Stomach (tissue), 9 donors: Measurements from ENCODE around the gene RBM10. TPM values are rescaled to one million over a fixed set of nuclear protein-coding genes. Genes with fewer than 3 reads are reported as not detected.

Experiments used
- DNase-seq, 2 donors: peaks; one replicate each; pipeline versions ENCODE4 v3.0.0 to v3.0.0-alpha.2; 2013 to 2019
- H3K27ac ChIP-seq, 5 donors: fragments of 200-600 bp in 4 of 5; sonication (generic) in 4 of 5; one replicate each; pipeline ENCODE4 v1.5.1; 2013 to 2019; ENCODE audit warnings: mild to moderate bottlenecking in 1 of 5, moderate library complexity in 1 of 5
- H3K27me3 ChIP-seq, 3 donors: fragments of 200-600 bp; sonication (generic); one replicate each; pipeline ENCODE4 v1.5.1; 2017 to 2019; ENCODE audit warnings: mixed run types in 1 of 3
- H3K36me3 ChIP-seq, 4 donors: fragments of 200-600 bp; sonication (generic); 1 replicate in 3 of 4; 2 replicates in 1 of 4; pipeline ENCODE4 v1.5.1; 2016 to 2019
- H3K4me1 ChIP-seq, 4 donors: fragments of 200-600 bp; sonication (generic); one replicate each; pipeline ENCODE4 v1.5.1; 2016 to 2019
- H3K4me3 ChIP-seq, 4 donors: fragments of 200-600 bp; sonication (generic) in 3 of 4; one replicate each; pipeline ENCODE4 v1.5.1; 2016 to 2019; ENCODE audit warnings: mild to moderate bottlenecking in 1 of 4
- H3K9me3 ChIP-seq, 4 donors: fragments of 200-600 bp; sonication (generic); one replicate each; pipeline ENCODE4 v1.5.1; 2016 to 2019
- EP300 ChIP-seq: sonication (generic); formaldehyde crosslinking; IDR thresholded peaks from one replicate; pipeline ENCODE4 v1.6.1; 2017; ENCODE audit warnings: antibody characterized with exemption
- POLR2A ChIP-seq, 4 donors: fragments of 450-650 bp; IDR thresholded peaks; one replicate each; pipeline ENCODE4 v1.6.1; 2016; ENCODE audit warnings: antibody characterized with exemption in 4 of 4, control low read depth in 2 of 4, mild to moderate bottlenecking in 1 of 4, moderate library complexity in 1 of 4
- POLR2AphosphoS5 ChIP-seq, 3 donors: sonication (generic); formaldehyde crosslinking; IDR thresholded peaks; one replicate each; pipeline ENCODE4 v1.6.1; 2016; ENCODE audit warnings: antibody characterized with exemption in 3 of 3
- WGBS, 5 donors: extraction: QIAGEN DNeasy Blood & Tissue Kit in 3 of 5; methylation state at CpG; one replicate each; pipeline versions ENCODE4 v1.1.5 to v1.1.7; 2013 to 2018; 5-methylcytosine and 5-hydroxymethylcytosine counted together
- intact Hi-C: fragments of 100-400 bp; cut with DNase I; formaldehyde crosslinking; loops from one replicate; pipeline ENCODE4 v1.15.1; 2023; ENCODE audit warnings: low total_unique reads
- polyA plus RNA-seq, 3 donors: library from polyadenylated mRNA; stranded (reverse); fragments of 200-250 nt; gene quantifications; one replicate each; pipeline ENCODE4 v1.2.3, GENCODE V29; 2013
- total RNA-seq, 5 donors: library from RNA; depleted of rRNA; stranded (reverse); fragments of >200 nt; gene quantifications; one replicate each; pipeline versions ENCODE4 v1.1.0 to v1.2.3, GENCODE V29; 2014 to 2016
- TF ChIP-seq, protein P1 (sequence below), 7 experiments: fragments of 450-650 bp in 4 of 7; fragments of 200-600 bp in 3 of 7; sonication (generic) in 3 of 7; IDR thresholded peaks; one replicate each; pipeline ENCODE4 v1.5.1; 2016 to 2019; ENCODE audit warnings: antibody characterized with exemption in 7 of 7, control low read depth in 2 of 7, mild to moderate bottlenecking in 1 of 7
- donor health status: healthy with polysubstance abuse.
- donor health status: Bipolar disorder and iron deficiency.
- donor health status: healthy.

RBM10 gene
- total and polyA plus RNA-seq, 8 donors: 1.8 to 51.3 (median 24.9) TPM

GRCh38 chrX:47201345-47201944, 56.4 kb downstream of the RBM10 start:
- Histone ChIP-seq H3K4me1 (peaks cover 8 to 24% (median 19%) of the 10 kb centered on the region in 4 donors), H3K27ac (no peak overlapping the region), H3K9me3 (no peaks in the 10 kb centered on the region), H3K4me3 (no peak overlapping the region), H3K36me3 (peaks cover 46 to 88% (median 86%) of the 10 kb centered on the region in 4 donors), H3K27me3 (no peaks in the 10 kb centered on the region)
- intact Hi-C loops: no loop called here
- TF ChIP-seq POLR2A (IDR thresholded peaks at IDR 0.05) (no peak), POLR2AphosphoS5 (IDR thresholded peaks at IDR 0.05) (no peak), EP300 (no peak)
- TF ChIP-seq, protein P1, sequence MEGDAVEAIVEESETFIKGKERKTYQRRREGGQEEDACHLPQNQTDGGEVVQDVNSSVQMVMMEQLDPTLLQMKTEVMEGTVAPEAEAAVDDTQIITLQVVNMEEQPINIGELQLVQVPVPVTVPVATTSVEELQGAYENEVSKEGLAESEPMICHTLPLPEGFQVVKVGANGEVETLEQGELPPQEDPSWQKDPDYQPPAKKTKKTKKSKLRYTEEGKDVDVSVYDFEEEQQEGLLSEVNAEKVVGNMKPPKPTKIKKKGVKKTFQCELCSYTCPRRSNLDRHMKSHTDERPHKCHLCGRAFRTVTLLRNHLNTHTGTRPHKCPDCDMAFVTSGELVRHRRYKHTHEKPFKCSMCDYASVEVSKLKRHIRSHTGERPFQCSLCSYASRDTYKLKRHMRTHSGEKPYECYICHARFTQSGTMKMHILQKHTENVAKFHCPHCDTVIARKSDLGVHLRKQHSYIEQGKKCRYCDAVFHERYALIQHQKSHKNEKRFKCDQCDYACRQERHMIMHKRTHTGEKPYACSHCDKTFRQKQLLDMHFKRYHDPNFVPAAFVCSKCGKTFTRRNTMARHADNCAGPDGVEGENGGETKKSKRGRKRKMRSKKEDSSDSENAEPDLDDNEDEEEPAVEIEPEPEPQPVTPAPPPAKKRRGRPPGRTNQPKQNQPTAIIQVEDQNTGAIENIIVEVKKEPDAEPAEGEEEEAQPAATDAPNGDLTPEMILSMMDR (IDR thresholded peaks at IDR 0.05): no peak
- WGBS, 5 donors: 76 to 97% (median 85%) methylated on average over 7 to 9 of the region's 9 CpGs
- DNase-seq: no peak

DNA sequence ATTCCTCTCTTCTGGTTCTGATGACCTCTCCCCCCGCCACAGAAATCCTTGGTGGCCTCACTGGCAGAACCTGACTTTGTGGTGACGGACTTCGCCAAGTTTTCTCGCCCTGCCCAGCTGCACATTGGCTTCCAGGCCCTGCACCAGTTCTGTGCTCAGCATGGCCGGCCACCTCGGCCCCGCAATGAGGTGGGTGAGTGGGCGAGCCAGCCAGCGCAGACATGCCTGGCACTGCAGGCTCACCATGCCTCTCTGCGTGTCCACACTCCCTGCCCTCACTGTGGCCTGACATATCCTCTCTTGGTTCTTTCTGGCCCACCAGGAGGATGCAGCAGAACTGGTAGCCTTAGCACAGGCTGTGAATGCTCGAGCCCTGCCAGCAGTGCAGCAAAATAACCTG, 57.3 kb downstream of the RBM10 start:
- Histone ChIP-seq H3K9me3 (no peaks in the 10 kb centered on the region), H3K27ac (no peak overlapping the region), H3K27me3 (no peaks in the 10 kb centered on the region), H3K36me3 (peaks cover 46 to 96% (median 95%) of the 10 kb centered on the region in 4 donors), H3K4me3 (no peak overlapping the region), H3K4me1 (peaks cover 0 to 15% (median 10%) of the 10 kb centered on the region in 4 donors)
- no peak for DNase-seq
- 90 to 97% (median 95%) methylated on average over 5 to 11 of the region's 11 CpGs; no CpG with 5 or more reads in 1 of the 5 donors for WGBS, 5 donors
- TF ChIP-seq EP300 (no peak), POLR2AphosphoS5 (IDR thresholded peaks at IDR 0.05) (no peak), POLR2A (IDR thresholded peaks at IDR 0.05) (no peak)
- TF ChIP-seq, protein P1 (IDR thresholded peaks at IDR 0.05): no peak
- intact Hi-C loops: no loop called here

DNA sequence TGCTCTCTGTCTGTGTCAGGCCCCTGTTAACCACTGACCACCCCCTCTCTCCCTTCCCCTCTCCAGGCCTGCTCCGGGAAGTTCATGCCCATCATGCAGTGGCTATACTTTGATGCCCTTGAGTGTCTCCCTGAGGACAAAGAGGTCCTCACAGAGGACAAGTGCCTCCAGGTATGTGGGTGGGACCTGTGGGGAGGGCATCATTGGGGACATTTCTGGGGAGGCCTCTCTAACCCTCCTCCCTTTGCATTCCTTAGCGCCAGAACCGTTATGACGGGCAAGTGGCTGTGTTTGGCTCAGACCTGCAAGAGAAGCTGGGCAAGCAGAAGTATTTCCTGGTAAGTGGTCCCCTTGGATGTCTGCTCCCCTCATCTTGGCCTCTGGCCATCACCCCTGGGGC, 57.9 kb downstream of the RBM10 start:
- WGBS, 5 donors: 50 to 79% (median 75%) methylated on average over 3 to 4 of the region's 4 CpGs
- H3K4me3 ChIP-seq: no peak overlapping the region
- no peak for TF ChIP-seq POLR2A (IDR thresholded peaks at IDR 0.05)
- TF ChIP-seq, protein P1 (IDR thresholded peaks at IDR 0.05): no peak
- no peak for TF ChIP-seq EP300
- TF ChIP-seq POLR2AphosphoS5 (IDR thresholded peaks at IDR 0.05): no peak

DNA sequence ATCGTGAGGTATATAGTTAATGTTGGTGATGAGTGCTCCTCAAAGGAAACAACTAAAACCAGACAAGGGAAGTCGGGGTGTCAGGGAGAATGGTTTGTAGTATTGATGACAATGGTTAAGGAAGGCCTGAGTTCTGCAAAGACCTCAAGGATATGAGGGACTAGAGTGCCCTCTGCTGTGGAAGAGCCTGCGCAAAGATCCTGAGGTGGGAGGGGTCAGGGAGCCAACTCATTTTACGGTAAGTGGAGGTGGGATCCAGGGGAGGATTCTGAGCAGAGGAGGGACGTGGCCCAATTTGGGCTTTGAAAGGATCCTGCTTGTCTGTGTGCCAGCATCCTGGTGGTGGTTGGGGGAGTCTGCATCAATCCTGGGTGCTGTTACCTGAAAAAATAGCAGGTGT, 59.9 kb downstream of the RBM10 start:
- peaks cover 41 to 100% (median 100%) of the 10 kb centered on the region in 4 donors for H3K36me3 ChIP-seq
- H3K4me1 ChIP-seq: no peaks in the 10 kb centered on the region
- no peaks in the 10 kb centered on the region for H3K9me3 ChIP-seq
- no peak overlapping the region for H3K27ac ChIP-seq
- H3K27me3 ChIP-seq: no peaks in the 10 kb centered on the region
- TF ChIP-seq, protein P1 (IDR thresholded peaks at IDR 0.05): no peak
- TF ChIP-seq POLR2A (IDR thresholded peaks at IDR 0.05): no peak
- no peak for TF ChIP-seq EP300
- TF ChIP-seq POLR2AphosphoS5 (IDR thresholded peaks at IDR 0.05): no peak
- 68 to 82% (median 78%) methylated on average over 4 to 5 of the region's 5 CpGs for WGBS, 5 donors
- H3K4me3 ChIP-seq: no peak overlapping the region
- intact Hi-C loops: no loop called here
- DNase-seq: no peak

More for the DNA sequence above, 57.9 kb downstream of the RBM10 start:
- H3K4me1 ChIP-seq: peaks cover 0 to 10% (median 7%) of the 10 kb centered on the region in 4 donors
- H3K9me3 ChIP-seq: no peaks in the 10 kb centered on the region
- H3K27ac ChIP-seq: no peak overlapping the region
- H3K27me3 ChIP-seq: no peaks in the 10 kb centered on the region
- intact Hi-C loops: no loop called here
- DNase-seq: no peak
- peaks cover 46 to 100% (median 100%) of the 10 kb centered on the region in 4 donors for H3K36me3 ChIP-seq
